RWPE2 (cell line): ENCODE measurements around the gene RETREG1.

Experiments
- ATAC-seq: fragments of 200-7000 bp; cut with Tn5 transposase; 3 replicates; pipeline ENCODE4 v1.9.1; 2021; ENCODE audit warnings: low read depth
- DNase-seq: peaks from one replicate; pipeline ENCODE4 v3.0.0-alpha.2; 2020; ENCODE audit warnings: low spot score
- H3K27ac ChIP-seq: fragments of 450-650 bp; 2 replicates; pipeline ENCODE4 v1.5.1; 2017; ENCODE audit warnings: mild to moderate bottlenecking; ENCODE audit not compliant: poor library complexity, severe bottlenecking
- H3K27me3 ChIP-seq: fragments of 250-450 bp; sonication (Bioruptor Pico); 2 replicates; pipeline ENCODE4 v1.5.1; 2021; ENCODE audit warnings: mild to moderate bottlenecking, moderate library complexity; ENCODE audit not compliant: insufficient read depth, poor library complexity, severe bottlenecking
- H3K36me3 ChIP-seq: fragments of 250-450 bp; sonication (Bioruptor Pico); 2 replicates; pipeline ENCODE4 v1.5.1; 2020; ENCODE audit warnings: low read depth, mild to moderate bottlenecking, moderate library complexity
- H3K4me1 ChIP-seq: fragments of 250-450 bp; sonication (Bioruptor Pico); 2 replicates; pipeline ENCODE4 v1.5.1; 2021; ENCODE audit warnings: mild to moderate bottlenecking, moderate library complexity; ENCODE audit not compliant: insufficient read depth, poor library complexity, severe bottlenecking
- H3K4me3 ChIP-seq: fragments of 250-450 bp; sonication (Bioruptor Pico); 2 replicates; pipeline ENCODE4 v1.5.1; 2021; ENCODE audit warnings: mild to moderate bottlenecking, moderate library complexity; ENCODE audit not compliant: severe bottlenecking
- H3K9me3 ChIP-seq: fragments of 250-450 bp; sonication (Bioruptor Pico); 2 replicates; pipeline ENCODE4 v1.5.1; 2021; ENCODE audit warnings: mild to moderate bottlenecking, moderate library complexity; ENCODE audit not compliant: severe bottlenecking
- TF ChIP-seq, protein P1 (sequence below): fragments of 450-650 bp; IDR thresholded peaks from one replicate; pipeline ENCODE4 v1.5.1; 2017; ENCODE audit warnings: mild to moderate bottlenecking, moderate library complexity; ENCODE audit not compliant: poor library complexity, severe bottlenecking

RETREG1 gene

GRCh38 chr5:16520841-16521240 is 96.0 kb downstream of the RETREG1 start:
- Histone ChIP-seq H3K4me3 (no peak overlapping the region), H3K36me3 (no peaks in the 10 kb centered on the region), H3K4me1 (no peaks in the 10 kb centered on the region), H3K9me3 (no peaks in the 10 kb centered on the region), H3K27ac (no peak overlapping the region), H3K27me3 (no peaks in the 10 kb centered on the region)
- TF ChIP-seq, protein P1, sequence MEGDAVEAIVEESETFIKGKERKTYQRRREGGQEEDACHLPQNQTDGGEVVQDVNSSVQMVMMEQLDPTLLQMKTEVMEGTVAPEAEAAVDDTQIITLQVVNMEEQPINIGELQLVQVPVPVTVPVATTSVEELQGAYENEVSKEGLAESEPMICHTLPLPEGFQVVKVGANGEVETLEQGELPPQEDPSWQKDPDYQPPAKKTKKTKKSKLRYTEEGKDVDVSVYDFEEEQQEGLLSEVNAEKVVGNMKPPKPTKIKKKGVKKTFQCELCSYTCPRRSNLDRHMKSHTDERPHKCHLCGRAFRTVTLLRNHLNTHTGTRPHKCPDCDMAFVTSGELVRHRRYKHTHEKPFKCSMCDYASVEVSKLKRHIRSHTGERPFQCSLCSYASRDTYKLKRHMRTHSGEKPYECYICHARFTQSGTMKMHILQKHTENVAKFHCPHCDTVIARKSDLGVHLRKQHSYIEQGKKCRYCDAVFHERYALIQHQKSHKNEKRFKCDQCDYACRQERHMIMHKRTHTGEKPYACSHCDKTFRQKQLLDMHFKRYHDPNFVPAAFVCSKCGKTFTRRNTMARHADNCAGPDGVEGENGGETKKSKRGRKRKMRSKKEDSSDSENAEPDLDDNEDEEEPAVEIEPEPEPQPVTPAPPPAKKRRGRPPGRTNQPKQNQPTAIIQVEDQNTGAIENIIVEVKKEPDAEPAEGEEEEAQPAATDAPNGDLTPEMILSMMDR: no peak
- ATAC-seq: no peak
- DNase-seq: no peak

- Histone ChIP-seq H3K27me3 (no peaks in the 10 kb centered on the region), H3K36me3 (no peaks in the 10 kb centered on the region), H3K9me3 (no peaks in the 10 kb centered on the region), H3K4me1 (no peaks in the 10 kb centered on the region), H3K27ac (no peak overlapping the region), H3K4me3 (no peak overlapping the region)
- no peak for ATAC-seq
- TF ChIP-seq, protein P1: no peak
- no peak for DNase-seq
Measured at GRCh38 chr5:16519435-16519834, 97.4 kb downstream of the RETREG1 start.

DNA sequence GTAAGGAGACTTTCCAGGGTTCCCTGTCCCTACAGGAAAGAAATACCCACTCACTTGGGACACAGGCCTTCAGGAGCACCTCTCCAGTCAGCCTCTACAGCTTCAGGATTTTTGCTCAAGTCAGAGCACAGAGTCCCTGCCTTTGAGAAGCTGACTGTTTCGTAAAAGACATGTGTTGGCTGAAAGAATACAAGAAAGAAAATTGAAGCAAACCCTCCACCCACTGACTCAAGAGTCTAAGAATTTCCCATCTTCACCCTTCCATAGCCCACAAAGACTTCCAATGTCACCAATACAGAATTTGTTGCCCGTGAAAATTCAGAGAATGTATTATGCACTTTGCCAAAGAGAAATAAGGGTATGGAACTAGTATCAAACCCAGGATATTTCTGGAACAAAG is 98.2 kb downstream of the RETREG1 start:
- Histone ChIP-seq H3K27me3 (no peaks in the 10 kb centered on the region), H3K36me3 (no peaks in the 10 kb centered on the region), H3K4me1 (no peaks in the 10 kb centered on the region), H3K27ac (no peak overlapping the region), H3K9me3 (no peaks in the 10 kb centered on the region), H3K4me3 (no peak overlapping the region)
- DNase-seq (no peak), ATAC-seq (no peak)
- TF ChIP-seq, protein P1: no peak

DNA sequence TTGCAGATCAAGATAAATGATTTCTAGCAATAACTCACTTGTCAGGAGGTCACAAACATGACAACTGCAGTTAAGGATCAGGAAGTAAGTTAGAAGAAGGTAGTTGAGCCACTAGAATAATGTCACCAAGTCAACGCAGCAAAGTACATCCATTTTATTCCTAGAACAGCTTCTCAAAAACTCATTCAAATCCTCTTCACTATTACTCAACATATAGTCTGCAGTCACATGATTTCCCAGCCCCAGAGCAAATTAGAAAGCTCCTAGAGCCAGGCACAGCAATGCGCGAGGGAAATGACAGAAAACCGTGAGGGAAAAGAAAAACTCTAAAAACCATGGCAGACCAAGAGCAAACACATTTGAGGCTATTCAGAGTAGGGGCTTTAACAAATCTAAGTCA is 101.3 kb downstream of the RETREG1 start:
- Histone ChIP-seq H3K4me1 (no peaks in the 10 kb centered on the region), H3K27ac (no peak overlapping the region), H3K9me3 (no peaks in the 10 kb centered on the region), H3K36me3 (no peaks in the 10 kb centered on the region), H3K27me3 (no peaks in the 10 kb centered on the region), H3K4me3 (no peak overlapping the region)
- no peak for DNase-seq
- no peak for ATAC-seq
- TF ChIP-seq, protein P1: no peak

DNA sequence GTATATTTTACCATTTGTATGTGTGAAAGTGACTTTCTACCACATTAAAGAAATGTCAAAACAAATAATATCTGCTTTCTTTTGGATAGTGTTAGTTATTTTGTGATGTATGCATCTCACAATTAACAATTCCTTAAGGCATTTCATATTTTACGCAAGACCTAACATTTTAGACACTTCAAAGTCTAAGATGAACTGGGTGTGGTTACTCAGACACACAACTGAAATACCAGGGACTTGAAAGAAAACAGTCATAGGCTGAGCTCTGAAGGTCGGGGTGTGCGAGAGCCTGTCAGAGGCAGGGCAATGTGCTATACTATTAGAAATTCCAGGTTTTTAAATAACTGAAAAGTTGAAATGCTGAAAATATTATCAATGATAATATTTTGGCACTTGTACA is 106.7 kb downstream of the RETREG1 start:
- no peak for ATAC-seq
- Histone ChIP-seq H3K9me3 (no peaks in the 10 kb centered on the region), H3K27ac (no peak overlapping the region), H3K36me3 (no peaks in the 10 kb centered on the region), H3K4me3 (no peak overlapping the region), H3K4me1 (peaks cover 20% of the 10 kb centered on the region), H3K27me3 (no peaks in the 10 kb centered on the region)
- DNase-seq: no peak
- TF ChIP-seq, protein P1: no peak
